Breast epithelium (tissue), 3 donors: ENCODE data around the gene TMEM221.
A peak's percentile ranks its signal among the peaks of the same experiment; 100 is the strongest.

ENCODE experiments used
- CTCF ChIP-seq, 3 donors: fragments of 450-650 bp; IDR thresholded peaks; one replicate each; pipeline ENCODE4 v1.5.1; 2016 to 2017; ENCODE audit warnings: antibody characterized with exemption in 3 of 3, mild to moderate bottlenecking in 3 of 3, moderate library complexity in 3 of 3
- POLR2A ChIP-seq: fragments of 450-650 bp; IDR thresholded peaks from one replicate; pipeline ENCODE4 v1.6.1; 2016; ENCODE audit warnings: antibody characterized with exemption, mild to moderate bottlenecking, moderate library complexity
- POLR2AphosphoS5 ChIP-seq, 3 donors: sonication (generic); formaldehyde crosslinking; IDR thresholded peaks; one replicate each; pipeline ENCODE4 v1.6.1; 2017; ENCODE audit warnings: antibody characterized with exemption in 3 of 3

DNA sequence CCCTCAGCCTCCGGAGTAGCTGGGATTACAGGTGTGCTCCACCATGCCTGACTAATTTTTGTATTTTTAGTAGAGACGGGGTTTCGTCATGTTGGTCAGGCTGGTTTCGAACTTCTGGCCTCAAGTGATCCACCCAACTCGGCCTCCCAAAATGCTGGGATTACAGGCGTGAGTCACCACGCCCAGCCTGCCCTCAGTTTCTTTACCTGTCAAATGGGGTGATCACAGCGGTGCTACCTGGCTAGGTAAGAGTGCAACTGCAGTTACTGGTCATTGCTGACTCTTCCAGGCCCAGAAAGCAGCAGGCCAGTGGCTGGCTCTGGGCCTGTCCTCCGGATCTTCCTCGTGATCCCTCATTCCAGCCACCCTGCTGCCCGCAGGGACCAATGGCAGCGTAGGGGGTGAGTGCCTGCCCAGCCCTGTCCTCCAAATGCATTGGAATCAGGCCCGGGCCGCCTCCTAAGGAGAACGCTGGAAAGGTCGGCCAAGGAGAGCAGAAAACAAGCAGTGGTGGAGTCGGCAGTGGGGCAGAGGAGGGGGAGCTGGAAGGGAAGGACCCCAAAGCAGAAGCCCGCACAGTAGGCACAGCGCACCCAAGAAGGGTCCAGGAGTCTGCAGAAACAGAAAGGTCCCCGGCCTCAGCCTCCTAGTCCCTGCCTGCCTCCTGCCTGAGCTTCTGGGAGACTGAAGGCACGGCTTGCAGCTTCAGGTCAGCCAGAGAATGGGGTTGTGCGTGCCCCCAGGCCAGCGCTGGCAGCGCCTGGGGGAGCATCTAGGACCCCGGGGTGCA is 20.0 kb upstream of the TMEM221 start:
- TF ChIP-seq POLR2AphosphoS5 (IDR thresholded peaks at IDR 0.05) (peak in 1 of 3 donors; percentile 23), CTCF (IDR thresholded peaks at IDR 0.05) (no peak), POLR2A (no peak)
